GM12872 (cell line): ENCODE results near the gene KLHL29.

ENCODE experiments used
- TF ChIP-seq, protein P1 (sequence below): IDR thresholded peaks from 3 replicates; pipeline ENCODE4 v1.5.1; 2011; ENCODE audit warnings: low read depth, mild to moderate bottlenecking, low read length, moderate library complexity; ENCODE audit not compliant: insufficient read depth

Gene KLHL29

DNA sequence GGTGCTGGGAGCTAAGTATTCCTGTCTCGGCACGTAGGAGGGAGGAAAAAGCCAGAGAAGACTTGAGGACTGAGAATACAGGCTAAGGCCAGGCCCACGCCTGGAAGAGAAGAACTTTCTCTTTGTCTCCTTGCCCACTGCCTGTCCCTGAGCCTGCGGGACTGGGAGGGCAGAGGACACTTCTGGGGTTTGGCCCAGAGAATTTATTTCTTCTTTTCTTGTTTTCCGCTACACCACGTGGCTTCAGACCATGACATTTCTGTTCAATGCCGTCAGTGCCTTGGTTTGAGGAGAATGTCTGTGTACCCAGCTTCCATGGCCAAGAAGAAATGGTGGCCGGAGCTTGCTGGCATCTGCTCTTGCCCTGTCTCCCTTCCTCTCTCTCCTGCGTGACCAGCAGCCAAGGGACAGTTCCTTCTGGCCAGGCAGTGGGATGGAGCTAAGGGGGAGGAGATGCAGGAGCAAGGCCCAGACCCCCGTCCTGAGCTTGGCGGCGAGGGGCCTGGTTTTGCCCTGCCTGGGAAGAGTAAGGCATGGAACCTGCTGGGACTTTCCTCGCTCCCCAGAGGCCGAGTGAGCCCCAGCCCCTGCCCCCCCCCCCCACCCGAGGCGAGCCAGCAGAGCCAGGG, 140.3 kb downstream of the KLHL29 start:
- TF ChIP-seq, protein P1, sequence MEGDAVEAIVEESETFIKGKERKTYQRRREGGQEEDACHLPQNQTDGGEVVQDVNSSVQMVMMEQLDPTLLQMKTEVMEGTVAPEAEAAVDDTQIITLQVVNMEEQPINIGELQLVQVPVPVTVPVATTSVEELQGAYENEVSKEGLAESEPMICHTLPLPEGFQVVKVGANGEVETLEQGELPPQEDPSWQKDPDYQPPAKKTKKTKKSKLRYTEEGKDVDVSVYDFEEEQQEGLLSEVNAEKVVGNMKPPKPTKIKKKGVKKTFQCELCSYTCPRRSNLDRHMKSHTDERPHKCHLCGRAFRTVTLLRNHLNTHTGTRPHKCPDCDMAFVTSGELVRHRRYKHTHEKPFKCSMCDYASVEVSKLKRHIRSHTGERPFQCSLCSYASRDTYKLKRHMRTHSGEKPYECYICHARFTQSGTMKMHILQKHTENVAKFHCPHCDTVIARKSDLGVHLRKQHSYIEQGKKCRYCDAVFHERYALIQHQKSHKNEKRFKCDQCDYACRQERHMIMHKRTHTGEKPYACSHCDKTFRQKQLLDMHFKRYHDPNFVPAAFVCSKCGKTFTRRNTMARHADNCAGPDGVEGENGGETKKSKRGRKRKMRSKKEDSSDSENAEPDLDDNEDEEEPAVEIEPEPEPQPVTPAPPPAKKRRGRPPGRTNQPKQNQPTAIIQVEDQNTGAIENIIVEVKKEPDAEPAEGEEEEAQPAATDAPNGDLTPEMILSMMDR: no peak

DNA sequence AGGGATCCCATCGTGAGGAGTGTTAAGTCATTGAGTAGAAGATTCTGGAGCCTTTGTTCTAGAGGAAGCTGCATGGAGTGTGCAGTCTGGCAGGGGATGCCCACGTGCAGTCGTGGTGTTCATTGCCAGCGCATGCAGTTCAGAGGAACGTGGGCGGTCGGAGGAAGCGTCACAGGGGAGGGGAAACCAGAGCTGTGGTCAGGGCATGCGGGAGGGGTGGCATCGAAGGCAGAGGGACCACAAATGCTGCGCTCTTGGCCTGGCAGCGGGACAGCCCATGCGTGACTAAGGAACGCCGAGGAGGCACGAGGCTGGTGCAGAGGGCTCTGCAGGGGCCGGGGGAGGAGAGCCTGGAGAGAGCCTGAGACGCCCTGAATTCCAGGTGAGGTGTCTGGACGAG, 141.1 kb downstream of the KLHL29 start:
- TF ChIP-seq, protein P1: no peak

GRCh38 chr2:23526835-23527790, 142.1 kb downstream of the KLHL29 start:
- TF ChIP-seq, protein P1: no peak

GRCh38 chr2:23528171-23528570, 143.2 kb downstream of the KLHL29 start:
- TF ChIP-seq, protein P1: no peak

- TF ChIP-seq, protein P1: no peak
These were observed 143.7 kb downstream of the KLHL29 start for GRCh38 chr2:23528690-23529089.

DNA sequence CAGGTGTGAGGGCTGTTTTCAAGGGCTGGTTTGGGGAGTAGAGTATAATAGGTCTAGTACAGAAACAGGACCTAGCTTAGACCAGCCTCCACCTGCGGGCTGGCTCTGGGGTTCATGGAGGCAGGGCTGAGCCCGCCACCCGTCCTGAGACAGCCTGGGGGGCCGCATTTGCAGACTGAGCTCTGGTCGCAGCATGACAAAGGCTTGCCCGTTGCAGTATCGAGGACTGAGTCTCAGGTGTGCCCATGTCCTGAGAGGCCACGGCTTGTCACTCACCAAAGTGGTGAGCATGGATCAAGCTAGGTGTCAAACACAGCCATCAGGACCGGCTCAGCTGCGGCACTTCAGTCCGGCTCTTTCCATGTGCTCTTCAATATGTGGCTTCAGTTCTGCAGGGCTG, 144.7 kb downstream of the KLHL29 start:
- TF ChIP-seq, protein P1: no peak

- TF ChIP-seq, protein P1: no peak
These were observed 145.4 kb downstream of the KLHL29 start for GRCh38 chr2:23530206-23530908.
